Memory B cell (primary cell): ENCODE measurements around the gene PSMB9.
A peak's percentile ranks its signal among the peaks of the same experiment; 100 is the strongest.

Experiments used
- ATAC-seq: fragments of 150-1000 bp; cut with Tn5 transposase; 2 replicates; pipeline ENCODE4 v1.10.0; 2021; ENCODE audit warnings: low read depth, mild to moderate bottlenecking, moderate library complexity
- DNase-seq, 2 donors: peaks; one replicate each; pipeline ENCODE4 v3.0.0; 2022; ENCODE audit warnings: low spot score in 2 of 2
- H3K27ac Mint-ChIP-seq: one replicate; pipeline ENCODE4 v1.8.0; 2022; ENCODE audit warnings: mild to moderate bottlenecking, moderate library complexity, mixed read lengths
- H3K27me3 Mint-ChIP-seq: one replicate; pipeline ENCODE4 v1.8.0; 2022; ENCODE audit warnings: mixed read lengths
- H3K36me3 Mint-ChIP-seq: one replicate; pipeline ENCODE4 v1.8.0; 2022; ENCODE audit warnings: mild to moderate bottlenecking, mixed read lengths
- H3K4me1 Mint-ChIP-seq: one replicate; pipeline ENCODE4 v1.8.0; 2022; ENCODE audit warnings: mixed read lengths
- H3K4me3 Mint-ChIP-seq: one replicate; pipeline ENCODE4 v1.8.0; 2022; ENCODE audit warnings: mild to moderate bottlenecking, moderate library complexity, mixed read lengths
- H3K9me3 Mint-ChIP-seq: one replicate; pipeline ENCODE4 v1.8.0; 2022; ENCODE audit warnings: mixed read lengths

PSMB9 gene

DNA sequence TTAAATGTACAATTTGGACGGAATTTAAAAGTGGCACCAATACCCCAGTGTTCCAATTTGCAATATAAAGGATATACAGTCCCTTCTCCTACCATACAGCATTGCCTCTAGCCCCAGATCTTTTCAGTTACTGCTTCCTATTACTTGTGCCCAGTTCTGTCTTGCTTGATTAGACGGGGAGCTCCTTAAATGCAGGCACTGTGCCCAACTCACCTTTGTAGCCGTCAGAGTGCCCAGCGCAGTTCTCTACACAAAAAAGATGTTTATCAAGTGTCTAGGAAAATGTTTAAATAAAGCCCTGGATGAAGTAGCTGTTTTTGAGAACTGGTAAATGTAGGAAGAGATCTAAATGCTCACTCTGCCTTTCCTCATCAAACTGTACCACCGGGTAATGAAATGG lies 23.1 kb upstream of the PSMB9 start:
- DNase-seq (no peak), ATAC-seq (no peak)
- H3K27ac Mint-ChIP-seq = peak overlapping the region; percentile 4
- H3K27me3 Mint-ChIP-seq = no peaks in the 10 kb centered on the region
- peaks cover 63% of the 10 kb centered on the region for H3K36me3 Mint-ChIP-seq
- no peaks in the 10 kb centered on the region for H3K9me3 Mint-ChIP-seq
- H3K4me3 Mint-ChIP-seq = no peak overlapping the region
- H3K4me1 Mint-ChIP-seq = peaks cover 22% of the 10 kb centered on the region

DNA sequence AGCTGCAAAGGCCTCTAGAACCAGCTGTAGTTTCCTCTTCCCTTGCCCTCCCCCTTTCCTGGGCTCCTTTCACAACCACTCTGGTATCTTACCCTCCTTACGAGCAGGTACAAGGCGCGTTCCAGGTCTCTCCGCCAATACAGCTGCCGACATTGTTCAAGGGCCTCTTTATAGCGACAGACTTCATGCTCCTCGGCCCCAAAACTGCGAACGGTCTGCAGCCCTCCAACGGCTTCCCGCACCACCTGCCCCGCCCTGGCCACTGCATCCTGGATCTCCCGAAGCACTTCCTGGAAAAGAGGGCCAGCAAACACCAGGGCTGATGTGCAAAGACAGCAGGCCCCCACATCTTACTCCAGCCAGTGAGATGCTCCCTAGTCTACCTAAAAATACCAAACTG lies 21.5 kb upstream of the PSMB9 start:
- ATAC-seq = no peak
- Mint-ChIP-seq H3K4me3 (no peak overlapping the region), H3K27ac (peak overlapping the region; percentile 21), H3K27me3 (no peaks in the 10 kb centered on the region), H3K4me1 (peaks cover 31% of the 10 kb centered on the region), H3K9me3 (no peaks in the 10 kb centered on the region), H3K36me3 (peaks cover 68% of the 10 kb centered on the region)
- no peak for DNase-seq

DNA sequence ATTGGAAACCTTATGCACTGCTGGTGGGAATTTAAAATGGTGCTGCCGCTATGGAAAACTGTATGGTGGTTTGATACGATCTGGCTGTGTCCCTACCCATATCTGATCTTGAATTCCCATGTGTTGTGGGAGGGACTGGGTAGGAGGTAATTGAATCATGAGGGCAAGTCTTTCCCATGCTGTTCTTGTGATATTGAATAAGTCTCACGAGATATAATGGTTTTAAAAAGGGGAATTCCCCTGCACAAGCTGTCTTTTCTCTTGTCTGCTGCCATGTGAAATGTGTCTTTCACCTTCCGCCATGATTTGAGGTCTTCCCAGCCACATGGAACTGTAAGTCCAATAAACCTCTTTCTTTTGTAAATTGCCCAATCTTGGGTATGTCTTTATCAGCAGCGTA lies 20.3 kb upstream of the PSMB9 start:
- Mint-ChIP-seq H3K36me3 (peaks cover 63% of the 10 kb centered on the region), H3K27ac (no peak overlapping the region), H3K4me3 (no peak overlapping the region), H3K4me1 (peaks cover 33% of the 10 kb centered on the region), H3K9me3 (no peaks in the 10 kb centered on the region), H3K27me3 (no peaks in the 10 kb centered on the region)
- no peak for DNase-seq
- no peak for ATAC-seq

DNA sequence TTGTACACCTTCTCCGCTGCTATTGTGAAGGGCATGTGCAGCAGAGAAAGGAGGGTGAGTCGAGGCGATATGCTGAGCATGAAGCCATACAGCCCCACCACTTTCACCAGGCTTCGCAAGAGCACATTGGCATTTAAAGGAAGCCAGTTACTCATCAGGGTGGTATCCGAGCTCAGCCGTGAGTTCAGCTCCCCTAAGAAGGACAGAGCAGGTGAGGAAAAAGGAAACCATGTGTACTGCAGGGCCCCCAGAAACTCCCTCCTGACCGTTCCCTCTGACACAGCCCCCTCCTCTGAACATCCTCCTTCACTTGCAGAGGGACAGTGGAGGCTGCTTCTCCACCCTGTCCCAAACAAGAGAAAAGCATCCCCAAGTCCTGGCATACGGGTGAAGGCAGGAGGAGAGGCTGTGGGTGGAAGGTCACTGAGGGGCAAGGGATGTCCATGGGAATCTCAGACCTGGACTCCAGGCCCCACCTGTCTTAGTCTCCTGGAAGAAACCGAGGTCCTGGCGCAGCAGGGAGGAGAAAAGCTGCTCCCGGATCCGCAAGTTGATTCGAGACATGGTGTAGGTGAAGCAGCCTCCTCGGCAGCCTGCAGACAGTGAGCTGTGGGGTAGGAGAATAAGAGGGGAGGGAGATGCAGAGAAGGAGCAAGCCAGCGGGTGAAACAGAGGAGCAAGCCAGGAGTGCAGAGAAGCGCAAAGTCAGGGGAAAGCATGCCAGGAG lies 18.7 kb upstream of the PSMB9 start:
- Mint-ChIP-seq H3K4me1 (peaks cover 36% of the 10 kb centered on the region), H3K9me3 (no peaks in the 10 kb centered on the region), H3K27ac (peak overlapping the region; percentile 30), H3K4me3 (no peak overlapping the region), H3K27me3 (no peaks in the 10 kb centered on the region), H3K36me3 (peaks cover 56% of the 10 kb centered on the region)
- no peak for DNase-seq
- no peak for ATAC-seq

DNA sequence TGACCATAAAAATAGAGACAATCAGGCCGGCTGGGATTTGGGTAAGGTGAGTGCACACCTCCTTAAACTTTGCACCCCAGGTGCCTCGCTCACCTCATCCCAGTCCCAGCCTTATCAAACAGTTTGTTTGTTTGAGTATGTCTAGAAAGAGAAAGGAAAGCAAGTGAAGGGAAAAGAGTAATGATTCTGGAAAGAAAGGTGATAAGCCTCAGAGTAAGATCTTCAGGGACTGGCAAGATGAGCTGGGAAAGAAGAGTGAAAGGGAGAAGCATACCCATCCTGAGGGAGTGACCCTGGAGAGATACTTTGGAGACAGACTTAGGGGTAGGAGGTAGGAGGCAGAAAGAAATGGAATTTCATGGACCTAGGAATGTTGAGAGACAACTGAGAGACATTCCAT lies 17.1 kb upstream of the PSMB9 start:
- H3K27me3 Mint-ChIP-seq = no peaks in the 10 kb centered on the region
- ATAC-seq (no peak), DNase-seq (no peak)
- H3K9me3 Mint-ChIP-seq = no peaks in the 10 kb centered on the region
- H3K27ac Mint-ChIP-seq = peak overlapping the region; percentile 88
- H3K36me3 Mint-ChIP-seq = peaks cover 58% of the 10 kb centered on the region
- peaks cover 49% of the 10 kb centered on the region for H3K4me1 Mint-ChIP-seq
- peak overlapping the region; percentile 90 for H3K4me3 Mint-ChIP-seq

DNA sequence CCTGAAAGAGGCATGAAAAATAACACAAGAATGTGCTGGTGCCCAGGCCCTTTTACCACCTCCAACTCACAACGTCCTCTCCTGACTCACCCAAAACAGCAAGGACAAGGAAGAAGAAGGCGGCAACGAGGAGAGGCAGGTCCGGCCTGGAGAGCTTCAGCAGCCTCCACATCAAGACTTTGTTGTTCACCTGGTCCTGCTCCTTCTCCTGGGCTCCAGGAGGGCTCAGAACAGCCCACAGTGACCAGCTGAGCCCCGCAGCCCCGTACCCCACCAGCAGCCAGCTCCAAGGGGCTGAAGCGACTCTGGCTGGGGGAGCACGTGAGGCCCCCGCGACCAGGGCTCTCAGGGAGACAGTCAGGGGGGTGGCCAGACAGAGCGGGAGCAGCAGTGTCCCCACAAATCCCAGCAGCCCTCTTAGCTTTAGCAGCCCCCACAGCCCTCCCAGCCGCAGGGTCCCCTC lies 16.3 kb upstream of the PSMB9 start:
- ATAC-seq = no peak
- H3K9me3 Mint-ChIP-seq = no peaks in the 10 kb centered on the region
- peaks cover 55% of the 10 kb centered on the region for H3K4me1 Mint-ChIP-seq
- H3K4me3 Mint-ChIP-seq = peak overlapping the region; percentile 90
- H3K36me3 Mint-ChIP-seq = peaks cover 60% of the 10 kb centered on the region
- DNase-seq = no peak
- H3K27me3 Mint-ChIP-seq = no peaks in the 10 kb centered on the region
- H3K27ac Mint-ChIP-seq = peak overlapping the region; percentile 88

DNA sequence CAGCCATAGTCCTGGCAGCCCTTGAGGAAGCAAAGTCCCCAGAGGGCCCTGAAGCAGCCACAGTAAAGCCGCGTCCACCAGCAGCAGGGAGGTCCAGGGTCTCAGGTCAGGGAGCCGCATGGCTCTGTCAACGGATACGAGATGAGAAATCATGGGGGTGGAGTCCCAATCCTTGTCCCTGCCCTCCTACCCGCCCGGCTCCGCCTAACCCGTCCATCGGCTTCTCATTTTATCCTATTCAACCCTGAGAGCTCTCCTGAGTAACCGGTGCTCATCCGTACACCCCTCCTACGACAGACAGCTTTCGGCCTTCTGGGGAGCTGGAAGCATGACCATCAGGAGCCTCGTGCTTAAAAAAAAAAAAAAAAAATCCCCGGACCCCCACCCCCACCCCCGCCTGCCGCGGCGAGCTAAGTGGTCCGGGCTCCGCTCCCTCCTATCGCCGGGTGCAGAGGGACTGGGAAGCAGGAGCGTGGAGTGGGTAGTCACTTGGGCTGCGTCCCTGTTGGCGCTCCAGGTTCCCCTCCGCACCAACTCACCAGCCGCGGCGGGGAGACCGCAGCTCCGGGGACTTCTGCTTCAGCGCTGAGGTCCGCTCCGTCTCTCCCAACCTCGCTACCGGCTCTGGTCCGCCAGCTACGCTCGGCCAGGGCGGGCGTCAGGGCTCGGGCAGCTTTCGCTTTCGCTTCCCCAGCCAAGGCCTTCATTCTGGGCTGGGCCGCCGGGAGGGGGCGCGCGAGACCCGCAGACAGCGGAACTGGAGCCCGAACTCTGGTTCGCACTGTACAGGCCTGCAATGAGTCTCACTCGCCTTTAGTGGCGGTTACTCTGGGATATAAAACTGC lies 15.7 kb upstream of the PSMB9 start, which contains the start of gene TAP2:
TAP2 (minus strand) TSS at position 626 of the 845 bp plus-strand sequence; CDS start at position 120, 506 bp downstream.
- H3K9me3 Mint-ChIP-seq = no peaks in the 10 kb centered on the region
- DNase-seq = peak; percentile 99 to 100

DNA sequence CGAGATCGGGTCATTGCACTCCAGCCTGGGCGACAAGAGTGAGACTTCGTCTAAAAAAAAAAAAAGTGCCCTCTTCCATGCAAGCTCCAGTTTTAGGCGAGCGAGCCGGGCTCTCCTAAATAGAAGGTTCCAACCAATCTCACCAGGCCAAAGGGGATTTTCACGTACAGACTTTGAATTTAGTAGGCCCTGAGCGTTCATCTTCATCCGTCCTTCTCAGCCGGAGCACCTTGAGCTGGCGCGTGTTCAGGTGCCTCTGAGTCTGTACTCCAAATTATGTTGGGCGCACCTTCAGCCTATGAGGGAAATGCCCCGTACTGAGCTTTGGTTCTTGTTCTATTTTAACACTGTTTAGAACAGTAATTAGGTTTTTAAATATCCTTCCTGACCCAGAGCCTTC lies 14.6 kb upstream of the PSMB9 start:
- Mint-ChIP-seq H3K27me3 (no peaks in the 10 kb centered on the region), H3K27ac (no peak overlapping the region), H3K9me3 (no peaks in the 10 kb centered on the region), H3K36me3 (peaks cover 48% of the 10 kb centered on the region), H3K4me1 (peaks cover 48% of the 10 kb centered on the region), H3K4me3 (no peak overlapping the region)
- ATAC-seq = no peak
- no peak for DNase-seq

More for the DNA sequence above, 15.7 kb upstream of the PSMB9 start, which contains the start of gene TAP2:
- Mint-ChIP-seq H3K36me3 (peaks cover 53% of the 10 kb centered on the region), H3K4me3 (peak within 1 kb of the TSS; percentile 90), H3K4me1 (peaks cover 58% of the 10 kb centered on the region), H3K27ac (peak within 1 kb of the TSS; percentile 88), H3K27me3 (no peaks in the 10 kb centered on the region)
- peak; percentile 88 for ATAC-seq

DNA sequence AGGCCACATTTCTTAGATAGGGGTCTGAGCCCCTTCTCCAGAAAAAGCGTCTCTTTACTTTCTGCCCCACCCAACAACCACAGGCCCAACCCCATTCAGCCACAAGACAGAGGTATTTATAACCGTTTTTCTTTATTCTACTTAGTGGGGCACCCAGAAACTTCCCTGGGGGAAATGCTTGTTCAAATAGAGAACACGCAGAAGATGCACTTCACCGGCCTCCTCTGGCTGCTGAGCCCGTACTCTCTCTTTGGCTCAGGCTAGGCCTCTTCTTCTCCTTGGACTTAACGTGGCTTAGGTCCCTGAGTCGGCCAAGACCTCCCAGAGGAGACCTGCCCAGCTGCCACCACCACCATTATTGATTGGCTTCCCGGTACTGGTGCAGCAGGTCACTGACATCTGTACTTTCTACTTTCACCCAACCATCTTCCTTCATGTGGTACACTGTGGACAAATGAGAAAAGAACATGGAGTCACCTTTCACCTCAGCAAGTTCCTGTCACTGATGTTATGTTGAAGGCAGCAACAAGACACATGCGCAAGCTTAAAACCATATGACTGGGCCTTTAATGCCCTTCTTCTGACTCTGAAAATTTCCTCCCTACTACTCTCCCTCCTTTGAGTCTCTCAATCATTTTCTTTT lies 13.3 kb upstream of the PSMB9 start:
- Mint-ChIP-seq H3K36me3 (peaks cover 48% of the 10 kb centered on the region), H3K27me3 (no peaks in the 10 kb centered on the region), H3K27ac (peak overlapping the region; percentile 89), H3K4me1 (peaks cover 44% of the 10 kb centered on the region), H3K9me3 (no peaks in the 10 kb centered on the region), H3K4me3 (peak overlapping the region; percentile 39)
- DNase-seq = no peak
- ATAC-seq = no peak

DNA sequence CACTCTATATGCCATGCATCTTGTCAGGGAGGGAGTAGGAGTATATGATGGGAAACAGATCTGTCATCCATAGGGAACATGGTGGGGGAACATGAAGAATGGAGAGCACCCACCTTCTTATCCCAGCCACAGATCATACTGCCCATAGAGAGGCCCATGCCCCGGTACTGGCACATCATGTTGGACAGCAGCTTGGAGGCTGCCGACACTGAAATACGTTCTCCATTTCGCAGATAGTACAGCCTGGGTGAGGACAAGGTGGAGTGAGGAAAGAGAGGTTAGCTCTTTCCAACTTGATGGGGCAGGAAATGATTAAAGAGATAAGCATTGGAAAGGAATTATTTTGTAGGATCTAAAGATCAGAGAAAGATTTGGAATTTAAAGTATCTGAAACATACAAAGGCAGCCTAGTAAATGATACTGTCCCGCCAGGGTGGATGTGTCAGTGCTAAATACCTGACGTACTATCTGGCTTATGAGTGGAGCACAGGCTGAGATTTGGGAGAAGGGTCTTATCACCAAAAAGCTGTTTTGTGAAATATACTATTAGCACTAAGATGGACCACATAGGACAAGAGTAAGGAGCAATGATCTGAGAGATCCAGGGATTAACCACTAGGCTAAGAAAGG lies 11.9 kb upstream of the PSMB9 start:
- H3K27me3 Mint-ChIP-seq = no peaks in the 10 kb centered on the region
- peaks cover 45% of the 10 kb centered on the region for H3K36me3 Mint-ChIP-seq
- DNase-seq (no peak), ATAC-seq (no peak)
- H3K4me3 Mint-ChIP-seq = peak overlapping the region; percentile 93
- no peaks in the 10 kb centered on the region for H3K9me3 Mint-ChIP-seq
- H3K4me1 Mint-ChIP-seq = peaks cover 40% of the 10 kb centered on the region
- peak overlapping the region; percentile 89 for H3K27ac Mint-ChIP-seq

DNA sequence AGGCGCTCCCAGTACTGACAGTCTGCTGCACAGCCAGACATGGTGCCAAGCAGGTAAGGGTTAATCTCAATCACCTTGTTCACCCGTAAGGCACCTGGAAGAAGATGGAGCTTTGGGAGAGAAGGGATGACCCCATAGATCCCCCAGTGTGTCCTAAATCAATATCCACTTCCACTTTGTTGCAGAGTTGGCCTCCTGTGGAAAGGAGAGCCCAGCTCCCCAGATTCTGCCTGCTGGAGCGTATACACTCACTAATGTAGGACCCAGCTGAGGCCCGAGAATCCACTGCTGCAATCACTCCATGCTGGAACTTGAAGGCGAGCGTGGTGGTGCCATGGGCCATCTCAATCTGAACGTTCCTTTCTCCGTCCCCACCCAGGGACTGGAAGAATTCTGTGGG lies 11.3 kb upstream of the PSMB9 start:
- peak overlapping the region; percentile 99 for H3K27ac Mint-ChIP-seq
- no peaks in the 10 kb centered on the region for H3K9me3 Mint-ChIP-seq
- H3K4me3 Mint-ChIP-seq = peak overlapping the region; percentile 93
- DNase-seq (no peak), ATAC-seq (no peak)
- H3K27me3 Mint-ChIP-seq = no peaks in the 10 kb centered on the region
- H3K36me3 Mint-ChIP-seq = peaks cover 50% of the 10 kb centered on the region
- H3K4me1 Mint-ChIP-seq = peaks cover 40% of the 10 kb centered on the region

DNA sequence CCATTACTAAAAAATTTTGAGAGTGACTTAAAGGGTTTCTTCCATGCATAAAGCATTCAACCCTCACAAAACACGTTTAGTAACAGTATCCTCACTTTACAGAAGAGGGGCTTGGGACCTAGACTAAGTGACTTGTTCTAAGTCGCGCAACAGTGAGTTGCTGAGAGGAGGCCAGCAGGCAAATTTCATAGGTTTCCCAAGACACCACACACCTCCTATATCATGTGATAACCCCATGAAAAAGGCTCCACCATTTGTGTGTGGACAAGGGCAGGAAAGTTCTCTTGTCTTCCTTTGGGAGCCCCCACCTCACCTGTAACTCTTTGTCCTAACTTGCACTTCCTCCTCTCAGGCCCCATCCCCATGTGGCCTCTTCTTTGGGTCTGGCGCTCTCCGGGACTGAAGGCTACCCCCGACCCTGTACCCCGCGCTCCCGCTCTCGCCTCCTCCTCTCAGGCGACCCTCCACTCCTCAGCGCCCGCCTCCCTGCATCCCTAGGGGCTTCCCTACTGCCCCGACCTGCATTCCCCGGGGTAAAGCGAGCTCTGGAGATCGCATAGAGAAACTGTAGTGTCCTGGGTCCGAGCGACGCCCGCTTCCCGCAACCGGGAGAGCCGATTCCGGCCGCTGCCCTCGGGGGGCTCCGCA lies 10.5 kb upstream of the PSMB9 start:
- peaks cover 58% of the 10 kb centered on the region for H3K36me3 Mint-ChIP-seq
- H3K27me3 Mint-ChIP-seq = no peaks in the 10 kb centered on the region
- peak overlapping the region; percentile 99 for H3K27ac Mint-ChIP-seq
- peak overlapping the region; percentile 93 for H3K4me3 Mint-ChIP-seq
- no peaks in the 10 kb centered on the region for H3K9me3 Mint-ChIP-seq
- DNase-seq (no peak), ATAC-seq (no peak)
- peaks cover 47% of the 10 kb centered on the region for H3K4me1 Mint-ChIP-seq
